Chondrocyte (in vitro differentiated cells): ENCODE measurements around the gene ESPNL. TPM values are rescaled to one million over a fixed set of nuclear protein-coding genes. Genes with fewer than 3 reads are reported as not detected.

ENCODE experiments used
- DNase-seq: peaks from one replicate; pipeline ENCODE4 v3.0.0; 2021; ENCODE audit warnings: mixed read lengths, low spot score
- H3K27ac Mint-ChIP-seq: one replicate; pipeline ENCODE4 v1.8.0; 2021; ENCODE audit warnings: mild to moderate bottlenecking, moderate library complexity, mixed read lengths; ENCODE audit not compliant: unreplicated experiment
- H3K27me3 Mint-ChIP-seq: 2 replicates; pipeline ENCODE4 v1.8.0; 2021; ENCODE audit warnings: low read depth, mixed read lengths
- H3K36me3 Mint-ChIP-seq: 2 replicates; pipeline ENCODE4 v1.8.0; 2021; ENCODE audit warnings: low read depth, mixed read lengths
- H3K4me1 Mint-ChIP-seq: 2 replicates; pipeline ENCODE4 v1.8.0; 2021; ENCODE audit warnings: low read depth, mild to moderate bottlenecking, mixed read lengths
- H3K4me3 Mint-ChIP-seq: one replicate; pipeline ENCODE4 v1.8.0; 2021; ENCODE audit warnings: mild to moderate bottlenecking, moderate library complexity, mixed read lengths; ENCODE audit not compliant: unreplicated experiment
- H3K9me3 Mint-ChIP-seq: 2 replicates; pipeline ENCODE4 v1.8.0; 2021; ENCODE audit warnings: low read depth, mixed read lengths
- total RNA-seq: library from RNA; stranded (reverse); gene quantifications from 3 replicates; pipeline ENCODE4 v1.2.1, GENCODE V29; 2021
- TF ChIP-seq, protein P1 (sequence below): fragments of 200-600 bp; sonication (generic); IDR thresholded peaks from 2 replicates; pipeline ENCODE4 v1.5.0; 2021; ENCODE audit warnings: antibody characterized with exemption, mild to moderate bottlenecking, moderate library complexity

The ESPNL gene
- total RNA-seq, 1 donor from 2014 or later: 0.07 TPM

DNA sequence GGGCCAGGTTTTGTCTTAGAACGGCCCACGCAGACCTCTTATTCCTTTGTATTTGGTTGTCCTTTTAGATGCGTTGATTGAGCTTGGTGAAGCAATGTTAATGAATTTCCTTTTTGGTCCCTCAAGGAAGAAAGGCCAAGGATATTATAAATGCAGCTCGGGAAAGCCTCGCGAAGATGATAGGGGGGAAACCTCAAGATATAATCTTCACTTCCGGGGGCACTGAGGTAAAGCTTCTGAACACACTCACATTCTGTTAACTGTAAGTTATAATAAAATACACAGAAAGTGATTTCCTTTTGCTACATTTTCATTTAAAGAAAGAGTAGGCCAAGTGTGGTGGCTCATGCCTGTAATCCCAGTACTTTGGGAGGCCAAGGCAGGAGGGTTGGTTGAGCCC, 32.2 kb upstream of the ESPNL start:
- Mint-ChIP-seq H3K9me3 (peaks cover 11% of the 10 kb centered on the region), H3K27ac (no peak overlapping the region), H3K4me1 (no peaks in the 10 kb centered on the region), H3K27me3 (no peaks in the 10 kb centered on the region), H3K36me3 (peaks cover 32% of the 10 kb centered on the region), H3K4me3 (no peak overlapping the region)
- TF ChIP-seq, protein P1, sequence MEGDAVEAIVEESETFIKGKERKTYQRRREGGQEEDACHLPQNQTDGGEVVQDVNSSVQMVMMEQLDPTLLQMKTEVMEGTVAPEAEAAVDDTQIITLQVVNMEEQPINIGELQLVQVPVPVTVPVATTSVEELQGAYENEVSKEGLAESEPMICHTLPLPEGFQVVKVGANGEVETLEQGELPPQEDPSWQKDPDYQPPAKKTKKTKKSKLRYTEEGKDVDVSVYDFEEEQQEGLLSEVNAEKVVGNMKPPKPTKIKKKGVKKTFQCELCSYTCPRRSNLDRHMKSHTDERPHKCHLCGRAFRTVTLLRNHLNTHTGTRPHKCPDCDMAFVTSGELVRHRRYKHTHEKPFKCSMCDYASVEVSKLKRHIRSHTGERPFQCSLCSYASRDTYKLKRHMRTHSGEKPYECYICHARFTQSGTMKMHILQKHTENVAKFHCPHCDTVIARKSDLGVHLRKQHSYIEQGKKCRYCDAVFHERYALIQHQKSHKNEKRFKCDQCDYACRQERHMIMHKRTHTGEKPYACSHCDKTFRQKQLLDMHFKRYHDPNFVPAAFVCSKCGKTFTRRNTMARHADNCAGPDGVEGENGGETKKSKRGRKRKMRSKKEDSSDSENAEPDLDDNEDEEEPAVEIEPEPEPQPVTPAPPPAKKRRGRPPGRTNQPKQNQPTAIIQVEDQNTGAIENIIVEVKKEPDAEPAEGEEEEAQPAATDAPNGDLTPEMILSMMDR: no peak
- no peak for DNase-seq

- DNase-seq: no peak
- H3K36me3 Mint-ChIP-seq: peaks cover 35% of the 10 kb centered on the region
- TF ChIP-seq, protein P1: no peak
These were observed 31.0 kb upstream of the ESPNL start for GRCh38 chr2:238069021-238069709.

DNA sequence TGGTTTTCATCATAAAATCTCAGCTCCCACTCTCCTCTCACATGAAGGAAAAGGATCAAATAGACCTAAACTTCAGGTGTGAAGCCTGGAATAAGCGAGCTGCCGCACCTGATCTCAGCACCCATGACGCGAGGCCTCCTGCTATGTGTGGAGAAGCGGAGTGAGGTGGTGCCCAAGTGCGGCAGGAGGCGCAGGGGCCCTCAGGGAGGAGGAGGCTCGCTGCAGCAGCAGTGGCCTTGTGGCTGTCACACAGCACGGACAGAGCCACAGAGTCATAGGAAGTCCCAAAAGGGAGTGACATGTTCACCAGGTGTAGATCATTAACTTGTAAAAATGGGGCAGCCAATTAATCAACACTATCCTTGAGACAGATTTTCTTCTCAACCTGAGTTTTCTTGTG, 30.3 kb upstream of the ESPNL start:
- Mint-ChIP-seq H3K27me3 (no peaks in the 10 kb centered on the region), H3K4me1 (no peaks in the 10 kb centered on the region), H3K36me3 (peaks cover 38% of the 10 kb centered on the region), H3K27ac (no peak overlapping the region), H3K9me3 (peaks cover 16% of the 10 kb centered on the region), H3K4me3 (no peak overlapping the region)
- TF ChIP-seq, protein P1: no peak
- DNase-seq: no peak

More at GRCh38 chr2:238069021-238069709, 31.0 kb upstream of the ESPNL start:
- Mint-ChIP-seq H3K4me1 (no peaks in the 10 kb centered on the region), H3K27me3 (no peaks in the 10 kb centered on the region), H3K4me3 (no peak overlapping the region), H3K9me3 (peaks cover 16% of the 10 kb centered on the region), H3K27ac (no peak overlapping the region)

GRCh38 chr2:238075397-238075796, 24.7 kb upstream of the ESPNL start:
- H3K4me1 Mint-ChIP-seq: no peaks in the 10 kb centered on the region
- DNase-seq: no peak
- no peak overlapping the region for H3K4me3 Mint-ChIP-seq
- H3K27me3 Mint-ChIP-seq: no peaks in the 10 kb centered on the region
- TF ChIP-seq, protein P1: no peak
- no peak overlapping the region for H3K27ac Mint-ChIP-seq
- peaks cover 36% of the 10 kb centered on the region for H3K36me3 Mint-ChIP-seq
- H3K9me3 Mint-ChIP-seq: peaks cover 26% of the 10 kb centered on the region

DNA sequence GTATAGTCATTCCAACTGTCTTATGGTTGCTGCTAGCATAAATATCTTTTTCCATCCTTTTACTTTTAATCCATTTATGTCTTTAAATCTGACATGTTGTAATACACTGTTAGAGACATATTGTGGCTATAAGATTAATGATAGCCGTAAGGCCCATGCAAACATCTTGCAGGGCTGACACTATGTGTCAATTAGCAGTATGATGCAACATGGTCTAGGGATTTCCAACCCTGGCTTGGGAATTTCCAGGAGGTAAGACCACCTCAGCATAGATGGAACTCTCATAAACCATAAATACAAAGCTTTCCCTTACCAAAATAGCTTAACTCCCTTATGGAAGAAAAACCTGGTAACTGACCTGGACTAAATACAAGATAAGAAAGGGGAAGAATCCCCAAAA, 22.8 kb upstream of the ESPNL start:
- Mint-ChIP-seq H3K27me3 (no peaks in the 10 kb centered on the region), H3K4me3 (no peak overlapping the region), H3K36me3 (peaks cover 38% of the 10 kb centered on the region), H3K27ac (no peak overlapping the region), H3K9me3 (peaks cover 22% of the 10 kb centered on the region), H3K4me1 (no peaks in the 10 kb centered on the region)
- no peak for DNase-seq
- TF ChIP-seq, protein P1: no peak
